GM19468 (cell line): ENCODE measurements around the gene MIA2.
"Not testable (repeated sequence)": the region's sequence is repeated elsewhere in the genome, so short reads cannot be mapped to it uniquely, and the experiment has no call there.

Experiments
- ATAC-seq: cut with Tn5 transposase; IDR thresholded peaks from one replicate; pipeline ENCODE4 v1.9.1; 2021; ENCODE audit warnings: mild to moderate bottlenecking, moderate library complexity, moderate number of reproducible peaks; ENCODE audit not compliant: unreplicated experiment; ENCODE audit errors: extremely low read depth

The MIA2 gene

GRCh38 chr14:39266871-39267607 is 33.3 kb downstream of the MIA2 start:
- peak; percentile 59 for ATAC-seq

GRCh38 chr14:39267608-39268005 is 33.9 kb downstream of the MIA2 start:
- ATAC-seq, result no peak

- no peak for ATAC-seq
Observed at GRCh38 chr14:39268393-39268792, 34.7 kb downstream of the MIA2 start.

DNA sequence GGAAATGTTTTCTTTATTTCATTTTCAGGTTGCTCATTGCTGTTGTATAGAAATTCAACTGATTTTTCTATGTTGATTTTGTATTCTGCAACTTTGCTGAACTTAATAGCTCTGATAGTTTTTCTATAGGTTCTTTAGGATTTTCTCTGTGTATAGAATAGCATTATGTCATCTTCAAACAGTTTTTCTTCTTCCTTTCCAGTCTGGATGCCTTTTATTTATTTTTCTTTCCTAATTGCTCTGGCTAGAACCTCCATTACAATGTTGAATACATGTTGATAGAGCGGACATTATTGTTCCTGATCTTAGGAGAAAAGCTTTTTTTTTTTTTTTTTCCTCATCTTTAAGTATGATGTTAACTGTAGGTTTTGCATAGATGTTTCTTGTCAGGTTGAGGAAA is 39.2 kb downstream of the MIA2 start:
- ATAC-seq, result no peak

DNA sequence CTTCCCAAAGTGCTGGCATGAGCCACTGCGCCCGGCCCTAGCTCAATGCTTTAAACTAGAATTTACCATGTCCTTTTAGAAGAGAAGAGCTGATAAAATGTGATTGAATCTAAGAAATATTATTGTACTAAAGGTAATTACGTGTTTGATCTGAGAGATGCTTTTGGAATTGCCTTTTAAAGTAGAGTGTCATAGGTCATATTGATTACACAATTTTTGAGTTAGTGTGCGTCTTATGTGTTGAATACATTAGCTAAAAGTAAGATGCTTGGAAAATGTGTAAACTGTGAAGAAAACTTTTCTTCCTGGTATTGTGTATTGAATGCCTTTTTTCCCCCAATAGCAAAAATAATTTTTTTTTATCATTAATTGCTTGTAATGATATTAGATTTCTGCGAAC is 41.7 kb downstream of the MIA2 start:
- ATAC-seq, result no peak

- no peak for ATAC-seq
Observed at GRCh38 chr14:39276005-39276404, 42.3 kb downstream of the MIA2 start.

DNA sequence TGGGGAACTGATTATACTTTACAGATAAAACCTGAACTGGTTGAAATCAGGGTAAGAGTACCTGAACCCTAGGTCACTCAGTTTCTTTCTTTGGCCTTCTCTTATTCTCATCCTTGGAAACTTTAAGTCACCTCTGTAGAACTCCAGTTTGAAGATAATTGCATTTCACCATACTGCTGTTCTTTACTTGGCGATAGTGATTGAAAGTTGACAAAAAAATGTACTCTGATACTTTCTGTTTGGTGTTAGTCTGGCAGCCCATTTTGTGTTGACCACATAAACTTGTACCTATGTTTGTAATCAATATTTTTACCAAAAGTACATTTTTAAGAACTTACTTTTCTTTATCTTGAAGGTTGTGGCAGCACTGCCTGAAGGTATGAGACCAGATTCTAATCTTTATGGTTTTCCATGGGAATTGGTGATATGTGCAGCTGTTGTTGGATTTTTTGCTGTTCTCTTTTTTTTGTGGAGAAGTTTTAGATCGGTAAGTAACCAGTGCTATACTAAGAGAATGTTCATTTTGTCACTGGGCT is 42.9 kb downstream of the MIA2 start:
- ATAC-seq, result no peak

DNA sequence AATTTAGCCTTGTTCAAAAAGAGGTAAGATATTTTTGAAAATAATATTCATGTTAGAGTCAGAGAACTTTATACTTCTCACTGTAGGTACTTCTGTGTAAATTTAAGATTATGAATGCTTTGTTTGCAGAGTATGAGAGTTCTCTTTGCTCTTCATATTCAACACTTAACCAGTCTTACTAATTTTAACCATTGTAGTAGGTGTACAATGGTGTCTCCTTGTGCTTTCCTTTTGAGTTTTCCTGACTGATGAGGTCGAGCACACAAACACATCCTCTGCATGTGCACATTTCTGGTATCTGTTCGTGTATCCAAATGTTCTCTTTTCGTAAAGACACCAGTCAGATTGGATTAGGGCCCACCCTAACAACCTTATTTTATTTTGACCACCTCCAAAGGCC is 45.8 kb downstream of the MIA2 start:
- ATAC-seq, result no peak

DNA sequence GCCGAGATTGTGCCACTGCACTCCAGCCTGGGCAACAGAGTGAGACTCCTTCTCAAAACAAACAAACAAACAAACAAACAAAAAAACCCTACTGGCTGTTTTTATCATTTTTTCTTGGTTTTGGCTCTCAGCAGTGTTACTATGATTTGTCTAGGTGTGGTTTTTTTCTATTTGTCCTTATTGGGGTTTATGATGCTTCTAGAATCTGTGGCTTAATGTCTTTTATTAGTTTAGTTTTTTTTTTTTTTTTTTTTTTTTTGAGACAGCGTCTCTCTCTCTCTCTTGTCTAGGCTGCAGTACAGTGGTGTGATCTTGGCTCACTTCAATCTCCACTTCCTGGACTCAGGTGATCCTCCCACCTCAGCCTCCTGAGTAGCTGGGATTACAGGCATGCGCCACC is 47.0 kb downstream of the MIA2 start:
- not testable (repeated sequence) for ATAC-seq

- ATAC-seq, result no peak
Observed at GRCh38 chr14:39289523-39289922, 55.8 kb downstream of the MIA2 start.

DNA sequence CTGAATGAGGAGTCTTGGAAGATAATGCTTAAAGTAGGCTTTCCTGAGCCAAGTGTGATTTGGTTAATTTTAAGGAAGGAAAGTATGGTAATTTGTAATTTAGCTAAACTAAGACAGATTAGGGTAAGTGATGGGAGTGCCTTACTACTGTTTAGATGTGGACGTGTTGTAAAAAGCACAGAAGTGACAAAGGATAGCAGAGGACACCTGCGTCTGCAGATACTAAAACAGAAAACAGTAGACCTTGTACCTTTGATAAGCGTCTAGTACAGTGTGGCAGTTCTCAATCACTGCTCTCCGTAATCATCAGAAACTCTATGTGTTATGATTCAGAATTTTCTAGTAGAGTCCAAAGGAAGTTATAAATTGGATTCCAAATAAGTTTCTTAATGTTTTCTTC is 58.0 kb downstream of the MIA2 start:
- no peak for ATAC-seq

DNA sequence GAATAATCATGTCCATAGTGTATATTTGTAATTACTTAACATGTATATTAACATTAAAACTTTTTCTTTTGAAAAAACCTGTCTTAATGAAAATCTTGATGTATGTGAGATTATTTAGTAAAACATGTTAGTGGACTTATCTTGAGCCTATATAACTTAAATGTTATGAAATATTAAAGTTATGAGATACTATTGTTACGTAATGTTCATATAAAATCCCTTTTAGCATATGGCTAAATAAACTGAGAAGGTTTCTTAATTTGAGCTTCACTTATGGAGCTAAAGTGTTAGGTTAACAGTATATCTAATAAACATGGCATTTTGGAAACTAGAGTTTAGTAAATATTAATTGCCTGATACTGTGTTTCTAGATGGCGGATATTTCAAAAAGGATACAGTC is 59.9 kb downstream of the MIA2 start:
- no peak for ATAC-seq

- ATAC-seq, result not testable (repeated sequence)
Observed at GRCh38 chr14:39300389-39300788, 66.7 kb downstream of the MIA2 start.

DNA sequence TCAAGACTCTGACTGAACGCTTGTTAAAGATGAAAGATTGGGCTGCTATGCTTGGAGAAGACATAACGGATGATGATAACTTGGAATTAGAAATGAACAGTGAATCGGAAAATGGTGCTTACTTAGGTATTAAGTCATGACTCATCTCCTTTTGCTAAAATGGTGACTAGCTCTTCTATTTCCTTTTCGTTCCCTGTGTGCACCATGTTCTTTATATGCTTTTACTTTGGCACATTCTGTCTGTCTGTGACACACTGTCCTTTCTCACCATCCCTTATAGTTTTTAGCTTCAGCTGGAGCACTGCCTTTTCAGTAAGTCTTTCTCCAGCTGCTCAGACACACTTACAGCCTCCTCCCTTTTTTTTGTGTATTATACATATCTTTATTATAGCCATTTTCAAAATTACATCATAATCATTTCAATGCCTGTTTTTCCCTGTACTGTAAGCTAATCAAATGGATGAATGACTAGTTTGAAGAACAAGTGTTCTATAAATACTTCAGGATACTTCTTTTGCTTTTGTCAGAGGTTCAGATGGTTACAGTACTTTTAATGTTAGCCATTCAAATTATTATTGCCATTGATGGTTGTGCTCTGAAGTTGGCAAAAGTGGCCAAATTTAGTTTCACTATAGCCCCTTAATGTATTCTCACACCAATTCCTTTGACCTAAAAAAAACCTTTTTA is 68.6 kb downstream of the MIA2 start:
- ATAC-seq, result no peak

GRCh38 chr14:39303115-39303514 is 69.4 kb downstream of the MIA2 start:
- no peak for ATAC-seq

DNA sequence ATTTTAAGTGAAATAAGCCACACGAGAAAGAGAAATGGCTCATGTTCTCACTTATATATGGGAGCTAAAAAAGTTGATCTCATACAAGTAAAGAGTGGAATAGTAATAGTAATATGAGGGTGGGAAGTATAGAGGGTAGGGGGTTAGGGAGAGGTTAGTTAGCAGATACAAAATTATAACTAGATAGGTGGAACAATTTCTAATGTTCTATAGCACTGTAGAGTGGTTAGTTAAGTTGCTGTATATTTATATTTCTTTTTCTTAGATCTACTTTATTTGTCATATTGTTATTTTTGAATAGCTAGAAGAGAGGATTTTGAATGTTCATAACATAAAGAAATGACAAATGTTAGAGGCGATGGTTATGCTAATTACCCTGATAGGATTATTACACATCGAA is 74.1 kb downstream of the MIA2 start:
- no peak for ATAC-seq

DNA sequence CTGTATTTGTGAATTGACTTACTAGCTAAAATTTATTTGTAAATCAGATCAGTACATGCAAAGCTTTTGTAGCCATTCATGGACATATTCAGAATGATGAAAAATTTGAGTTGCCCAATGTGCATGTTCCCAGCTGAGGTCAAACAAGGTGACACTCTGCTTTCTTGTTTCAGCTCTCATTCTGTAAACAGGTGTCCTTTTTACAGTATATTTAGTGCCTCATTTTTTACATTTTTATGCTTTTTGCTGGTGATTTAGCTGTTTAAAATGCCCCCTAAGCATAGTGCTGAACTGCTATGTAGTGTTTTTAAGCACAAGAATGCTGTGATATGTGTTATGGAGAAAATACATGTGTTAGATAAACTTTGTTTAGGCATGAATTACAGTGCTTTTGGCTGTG is 76.3 kb downstream of the MIA2 start:
- no peak for ATAC-seq

DNA sequence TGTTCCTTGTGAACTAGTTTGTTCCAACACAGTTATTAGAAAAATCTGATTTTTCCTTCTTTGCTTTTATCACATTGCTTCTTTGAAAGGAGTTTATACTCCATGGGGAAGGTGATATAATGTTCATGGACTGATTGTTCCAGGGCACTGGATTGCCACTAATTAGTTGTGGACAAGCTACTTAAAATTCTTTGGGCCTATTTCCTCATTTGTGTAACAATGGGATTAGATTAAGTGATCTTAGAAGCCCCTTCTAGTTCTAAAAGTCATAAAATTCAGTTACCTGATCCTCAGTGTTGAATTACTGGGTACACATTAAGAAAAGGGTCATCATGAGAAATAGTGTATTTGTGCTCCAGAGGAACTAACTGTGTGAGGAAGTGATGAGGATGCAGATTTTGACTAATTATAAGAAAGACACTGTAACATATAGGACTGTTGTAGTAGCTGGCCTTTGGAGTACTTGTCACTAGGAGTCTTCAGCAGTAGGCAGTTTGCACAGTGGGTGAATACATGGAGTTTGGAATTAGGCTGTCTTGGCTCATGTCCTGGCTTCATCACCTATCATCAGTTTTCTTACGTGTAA is 82.2 kb downstream of the MIA2 start:
- ATAC-seq, result no peak

- ATAC-seq, result no peak
Observed at GRCh38 chr14:39316830-39317553, 83.3 kb downstream of the MIA2 start.

DNA sequence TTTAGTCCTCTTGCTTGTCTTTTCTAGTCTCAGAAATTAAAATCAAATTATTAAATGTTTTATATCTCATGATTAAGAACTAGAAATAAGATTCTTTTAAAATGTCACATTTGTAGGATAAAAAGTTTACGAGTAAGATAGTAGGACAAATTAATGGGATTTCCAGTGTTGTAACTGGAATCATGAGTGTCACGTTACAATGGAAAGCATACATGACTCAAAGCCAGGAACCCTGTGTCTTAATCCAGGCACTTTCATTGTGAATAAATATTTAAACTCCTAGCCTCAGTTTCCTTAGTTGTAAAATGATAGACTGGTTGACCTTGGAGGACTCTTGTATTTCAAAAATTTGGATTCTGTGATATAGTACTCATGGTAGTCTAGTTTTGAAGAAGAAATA is 84.9 kb downstream of the MIA2 start:
- no peak for ATAC-seq

DNA sequence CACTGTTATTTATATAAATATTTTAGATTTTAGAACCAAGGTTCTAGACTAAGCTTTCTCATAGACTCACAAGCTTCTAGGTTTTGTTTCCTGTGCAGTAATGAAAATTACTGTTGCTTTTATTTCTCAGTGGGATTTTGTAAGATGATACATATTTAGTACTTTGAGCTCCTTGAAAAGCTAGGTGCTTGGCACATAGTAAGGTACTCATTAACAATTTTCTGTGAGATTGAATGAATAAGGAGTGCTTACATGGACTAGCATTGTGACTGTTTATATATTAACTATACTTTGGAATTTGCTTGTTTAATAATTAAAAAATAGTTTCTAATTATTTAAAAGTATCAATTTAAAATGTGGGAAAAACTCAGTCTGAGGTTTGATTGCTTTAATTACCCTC is 85.7 kb downstream of the MIA2 start:
- ATAC-seq, result no peak
